ENCODE results near the gene ZCCHC2.

- TF ChIP-seq CTCF (IDR thresholded peaks at IDR 0.05; ENCODE audit: insufficient read depth, low read length, poor library complexity, severe bottlenecking) = no peak
- no peak for TF ChIP-seq EZH2phosphoT487 (conservative IDR thresholded peaks at IDR 0.05; ENCODE audit: low read length)
Measured at GRCh38 chr18:62519684-62520083, 3.1 kb upstream of the ZCCHC2 start.

Measured in SU-DHL-6 (cell line).